Measurements from ENCODE around the gene DEPDC5.

- no peak for TF ChIP-seq CTCF (IDR thresholded peaks at IDR 0.05; ENCODE audit: low read depth, low read length)
- TF ChIP-seq POLR2A (IDR thresholded peaks at IDR 0.05; ENCODE audit: extremely low read depth, insufficient read length): no peak
- TF ChIP-seq, protein P1, sequence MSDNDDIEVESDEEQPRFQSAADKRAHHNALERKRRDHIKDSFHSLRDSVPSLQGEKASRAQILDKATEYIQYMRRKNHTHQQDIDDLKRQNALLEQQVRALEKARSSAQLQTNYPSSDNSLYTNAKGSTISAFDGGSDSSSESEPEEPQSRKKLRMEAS (IDR thresholded peaks at IDR 0.05; ENCODE audit: low read depth, low read length): no peak
- TF ChIP-seq MYC (IDR thresholded peaks at IDR 0.05; ENCODE audit: low read depth, low read length): no peak
Observed at GRCh38 chr22:31923747-31924146, 169.9 kb downstream of the DEPDC5 start.

Data from NB4 (cell line).